Psoas muscle (tissue), 8 donors: ENCODE data around the gene CIT. TPM values are rescaled to one million over a fixed set of nuclear protein-coding genes. Genes with fewer than 3 reads are reported as not detected.
A peak's percentile ranks its signal among the peaks of the same experiment; 100 is the strongest.

ENCODE experiments used
- ATAC-seq, 4 donors: fragments of 200-7000 bp; cut with Tn5 transposase; one replicate each; pipeline ENCODE4 v1.9.1; 2020; ENCODE audit warnings: moderate library complexity in 3 of 4, mild to moderate bottlenecking in 2 of 4
- DNase-seq, 2 donors: peaks; one replicate each; pipeline ENCODE4 v3.0.0-alpha.2; 2020
- H3K27ac ChIP-seq: fragments of 200-600 bp; one replicate; pipeline ENCODE4 v1.8.0; 2022
- H3K27me3 ChIP-seq, 3 donors: fragments of 200-600 bp in 1 of 3; one replicate each; pipeline versions ENCODE4 v1.6.1 to v1.8.0; 2013 to 2022; ENCODE audit warnings: low read length in 2 of 3, mild to moderate bottlenecking in 2 of 3, moderate library complexity in 1 of 3; ENCODE audit not compliant: insufficient read depth in 3 of 3
- H3K36me3 ChIP-seq, 2 donors: fragments of 200-600 bp in 1 of 2; one replicate each; pipeline versions ENCODE4 v1.6.1 to v1.8.0; 2013 to 2022; ENCODE audit warnings: low read depth in 1 of 2, mild to moderate bottlenecking in 1 of 2, moderate library complexity in 1 of 2; ENCODE audit not compliant: insufficient read depth in 1 of 2
- H3K4me1 ChIP-seq: fragments of 200-600 bp; one replicate; pipeline ENCODE4 v1.8.0; 2022
- H3K4me3 ChIP-seq: fragments of 200-600 bp; one replicate; pipeline ENCODE4 v1.8.0; 2022; ENCODE audit warnings: mild to moderate bottlenecking
- H3K9me3 ChIP-seq: fragments of 200-600 bp; one replicate; pipeline ENCODE4 v1.8.0; 2022
- WGBS, 3 donors: extraction: QIAGEN DNeasy Blood & Tissue Kit; methylation state at CpG; one replicate each; pipeline versions ENCODE4 v1.1.6 to v1.1.7; 2013; 5-methylcytosine and 5-hydroxymethylcytosine counted together
- intact Hi-C, 2 donors: fragments of 100-400 bp; cut with DNase I; formaldehyde crosslinking; loops; one replicate each; pipeline versions ENCODE4 v1.11.0 to v1.14.2; 2022
- polyA plus RNA-seq, 3 donors: library from polyadenylated mRNA; stranded (reverse); fragments of 200-250 nt; gene quantifications; one replicate each; pipeline ENCODE4 v1.2.3, GENCODE V29; 2013
- total RNA-seq, 4 donors: library from RNA; stranded (reverse); fragmentation: NEBNext Ultra II Directional in 2 of 4; extraction: Animal tissue kit (Norgen Biotek cat#: 25700) in 2 of 4; gene quantifications; one replicate each; pipeline versions ENCODE4 v1.2.1 to v1.2.4, GENCODE V29; 2021 to 2023
- TF ChIP-seq, protein P1 (sequence below): fragments of 200-600 bp; IDR thresholded peaks from one replicate; pipeline ENCODE4 v1.8.0; 2022; ENCODE audit warnings: antibody characterized with exemption
- donor health status: healthy with polysubstance abuse.
- donor health status: DM: no; HTN: no; CAD: no; lungs with moderate emphysema.
- donor health status: Bipolar disorder and iron deficiency.
- donor health status: healthy.
- donor health status: DM: yes; HTN: yes; CAD: no.
- donor health status: DM: no; HTN: no; CAD: no.
- donor health status: DM: no; HTN: no; CAD: no.
- donor health status: DM: yes; HTN: yes; CAD: no.

CIT gene
- total and polyA plus RNA-seq, 7 donors, result 0.06 to 2.4 (median 0.40) TPM

- TF ChIP-seq, protein P1, sequence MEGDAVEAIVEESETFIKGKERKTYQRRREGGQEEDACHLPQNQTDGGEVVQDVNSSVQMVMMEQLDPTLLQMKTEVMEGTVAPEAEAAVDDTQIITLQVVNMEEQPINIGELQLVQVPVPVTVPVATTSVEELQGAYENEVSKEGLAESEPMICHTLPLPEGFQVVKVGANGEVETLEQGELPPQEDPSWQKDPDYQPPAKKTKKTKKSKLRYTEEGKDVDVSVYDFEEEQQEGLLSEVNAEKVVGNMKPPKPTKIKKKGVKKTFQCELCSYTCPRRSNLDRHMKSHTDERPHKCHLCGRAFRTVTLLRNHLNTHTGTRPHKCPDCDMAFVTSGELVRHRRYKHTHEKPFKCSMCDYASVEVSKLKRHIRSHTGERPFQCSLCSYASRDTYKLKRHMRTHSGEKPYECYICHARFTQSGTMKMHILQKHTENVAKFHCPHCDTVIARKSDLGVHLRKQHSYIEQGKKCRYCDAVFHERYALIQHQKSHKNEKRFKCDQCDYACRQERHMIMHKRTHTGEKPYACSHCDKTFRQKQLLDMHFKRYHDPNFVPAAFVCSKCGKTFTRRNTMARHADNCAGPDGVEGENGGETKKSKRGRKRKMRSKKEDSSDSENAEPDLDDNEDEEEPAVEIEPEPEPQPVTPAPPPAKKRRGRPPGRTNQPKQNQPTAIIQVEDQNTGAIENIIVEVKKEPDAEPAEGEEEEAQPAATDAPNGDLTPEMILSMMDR, result no peak
- Histone ChIP-seq H3K27me3 (no peaks in the 10 kb centered on the region), H3K4me3 (no peak overlapping the region), H3K36me3 (no peaks in the 10 kb centered on the region), H3K4me1 (peaks cover 4% of the 10 kb centered on the region), H3K27ac (no peak overlapping the region), H3K9me3 (no peaks in the 10 kb centered on the region)
- 62 to 76% (median 65%) methylated on average over 7 of the region's 7 CpGs for WGBS, 3 donors
- intact Hi-C loops, result no loop called here
- no peak for DNase-seq
- ATAC-seq, result no peak
Measured at GRCh38 chr12:119705182-119705581, 171.9 kb downstream of the CIT start.

DNA sequence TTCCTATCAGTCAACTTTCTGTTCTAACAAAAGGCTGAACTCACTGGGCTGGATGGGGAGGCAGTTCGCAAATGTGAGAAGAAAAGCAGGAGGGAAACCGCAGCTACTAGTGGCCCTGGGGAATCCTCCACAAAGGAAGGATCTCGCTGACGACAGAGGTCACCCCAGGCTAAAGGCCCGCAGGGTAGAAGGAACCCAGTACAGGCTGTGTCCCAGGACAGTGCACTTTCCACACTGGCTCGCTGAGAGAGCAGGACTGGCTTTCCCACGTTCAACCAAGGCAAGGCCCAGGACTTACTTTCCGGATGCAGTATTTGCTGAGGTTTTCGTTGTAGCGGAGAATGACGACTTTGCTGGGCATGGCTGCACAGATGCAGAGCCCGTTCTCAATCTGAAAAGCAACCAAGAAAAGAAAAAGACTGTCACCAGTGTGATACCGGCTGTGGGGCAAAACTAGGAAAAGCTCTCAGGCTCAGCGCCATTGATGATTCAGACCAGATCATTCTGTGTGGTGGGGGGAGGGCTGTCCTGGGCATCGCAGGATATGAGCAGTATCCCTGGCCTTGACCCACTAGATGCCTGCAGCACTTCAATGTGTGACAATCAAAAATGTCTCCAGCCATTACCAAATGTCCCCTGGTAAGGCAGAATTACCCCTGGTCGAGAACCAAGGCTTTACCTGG is 172.9 kb downstream of the CIT start:
- H3K27ac ChIP-seq, result peak overlapping the region; percentile 46
- H3K36me3 ChIP-seq, result no peaks in the 10 kb centered on the region
- H3K9me3 ChIP-seq, result no peaks in the 10 kb centered on the region
- WGBS, 3 donors, result 56 to 63% (median 57%) methylated on average over 16 of the region's 16 CpGs
- no peak overlapping the region for H3K4me3 ChIP-seq
- peak; percentile 36 to 80 (median 72) for ATAC-seq
- intact Hi-C loops, result no loop called here
- TF ChIP-seq, protein P1, result no peak
- H3K4me1 ChIP-seq, result peaks cover 4% of the 10 kb centered on the region
- DNase-seq, result peak; percentile 32 to 68
- H3K27me3 ChIP-seq, result no peaks in the 10 kb centered on the region

DNA sequence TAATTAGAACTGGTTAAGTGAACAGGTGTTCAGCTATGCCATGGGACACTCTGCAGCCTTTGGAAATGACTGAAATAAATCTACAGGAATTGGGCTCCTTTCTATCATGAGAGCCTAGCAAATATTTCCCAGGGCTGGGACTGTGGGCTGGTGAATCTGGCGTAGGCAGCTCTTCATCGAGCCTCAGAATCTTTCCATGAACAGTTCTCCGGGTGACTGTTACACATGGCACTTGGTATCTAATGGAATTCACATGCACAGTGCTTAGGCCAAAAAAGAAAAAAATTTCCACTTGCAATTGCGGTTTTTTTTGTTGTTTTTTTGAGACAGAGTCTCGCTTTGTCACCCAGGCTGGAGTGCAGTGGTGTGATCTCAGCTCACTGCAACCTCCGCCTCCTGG is 177.0 kb downstream of the CIT start:
- Histone ChIP-seq H3K4me1 (peaks cover 4% of the 10 kb centered on the region), H3K36me3 (no peaks in the 10 kb centered on the region), H3K4me3 (no peak overlapping the region), H3K27ac (no peak overlapping the region), H3K27me3 (no peaks in the 10 kb centered on the region), H3K9me3 (no peaks in the 10 kb centered on the region)
- WGBS, 3 donors, result 87 to 91% (median 91%) methylated on average over 6 of the region's 6 CpGs
- TF ChIP-seq, protein P1, result no peak
- ATAC-seq (no peak), DNase-seq (no peak)
- intact Hi-C loops, result no loop called here

GRCh38 chr12:119699199-119699760 is 177.8 kb downstream of the CIT start:
- DNase-seq (no peak), ATAC-seq (no peak)
- intact Hi-C loops, result no loop called here

More at GRCh38 chr12:119699199-119699760, 177.8 kb downstream of the CIT start:
- no peak overlapping the region for H3K27ac ChIP-seq
- H3K36me3 ChIP-seq, result no peaks in the 10 kb centered on the region
- H3K4me3 ChIP-seq, result no peak overlapping the region
- H3K9me3 ChIP-seq, result no peaks in the 10 kb centered on the region
- no peaks in the 10 kb centered on the region for H3K27me3 ChIP-seq
- TF ChIP-seq, protein P1, result no peak
- H3K4me1 ChIP-seq, result no peaks in the 10 kb centered on the region
- WGBS, 3 donors, result 81 to 89% (median 88%) methylated on average over 11 of the region's 11 CpGs
